OCI-LY1 (cell line): Measurements from ENCODE around the gene MBLAC2.

Experiments
- H2AFZ ChIP-seq: fragments of 200-600 bp; sonication (generic), shearing (Covaris generic); 2 replicates; pipeline ENCODE4 v1.6.0; 2014; ENCODE audit warnings: antibody characterized with exemption, mild to moderate bottlenecking, low read length
- H3F3A ChIP-seq: fragments of 200-600 bp; sonication (generic), shearing (Covaris generic); 2 replicates; pipeline ENCODE4 v1.6.0; 2014; ENCODE audit warnings: mild to moderate bottlenecking, antibody characterized with exemption, low read length, moderate library complexity; ENCODE audit not compliant: insufficient read depth
- H3K27ac ChIP-seq: fragments of 200-600 bp; sonication (generic); 2 replicates; pipeline ENCODE4 v1.5.1; 2014; ENCODE audit warnings: low read length, mixed run types, mild to moderate bottlenecking, low read depth; ENCODE audit not compliant: poor library complexity, severe bottlenecking
- H3K27me3 ChIP-seq: fragments of 200-600 bp; sonication (generic); 2 replicates; pipeline ENCODE4 v1.6.0; 2014; ENCODE audit warnings: antibody characterized with exemption, mild to moderate bottlenecking, low read length, moderate library complexity; ENCODE audit not compliant: insufficient read depth
- H3K36me3 ChIP-seq: fragments of 200-600 bp; sonication (generic); 2 replicates; pipeline ENCODE4 v1.6.1; 2014; ENCODE audit warnings: mild to moderate bottlenecking, antibody characterized with exemption, low read length, moderate library complexity, mixed read lengths; ENCODE audit not compliant: insufficient read depth
- H3K4me1 ChIP-seq: fragments of 200-600 bp; sonication (generic); 2 replicates; pipeline ENCODE4 v1.5.1; 2014; ENCODE audit warnings: mild to moderate bottlenecking, low read length, moderate library complexity; ENCODE audit not compliant: insufficient read depth, severe bottlenecking
- H3K4me2 ChIP-seq: fragments of 200-600 bp; sonication (generic), shearing (Covaris generic); 2 replicates; pipeline ENCODE4 v1.6.1; 2014; ENCODE audit warnings: low read length
- H3K4me3 ChIP-seq: fragments of 200-600 bp; sonication (generic); 2 replicates; pipeline ENCODE4 v1.5.1; 2014; ENCODE audit warnings: low read length, low read depth, mild to moderate bottlenecking, mixed read lengths; ENCODE audit not compliant: poor library complexity, severe bottlenecking
- H3K79me2 ChIP-seq: fragments of 200-600 bp; shearing (Covaris generic); 2 replicates; pipeline ENCODE4 v1.6.1; 2016; ENCODE audit warnings: mixed run types, low read length, mixed read lengths; ENCODE audit not compliant: insufficient read depth
- H3K9ac ChIP-seq: fragments of 200-600 bp; sonication (generic), shearing (Covaris generic); 2 replicates; pipeline ENCODE4 v1.6.1; 2014; ENCODE audit warnings: mild to moderate bottlenecking, low read length, mixed read lengths
- H3K9me2 ChIP-seq: fragments of 200-600 bp; sonication (generic), shearing (Covaris generic); 2 replicates; pipeline ENCODE4 v1.6.1; 2014; ENCODE audit warnings: low read depth, mild to moderate bottlenecking, low read length, mixed read lengths
- H3K9me3 ChIP-seq: fragments of 200-600 bp; shearing (Covaris generic); 2 replicates; pipeline ENCODE4 v1.6.1; 2014; ENCODE audit warnings: low read length, mixed read lengths
- H4K20me1 ChIP-seq: fragments of 200-600 bp; sonication (generic), shearing (Covaris generic); 2 replicates; pipeline ENCODE4 v1.6.0; 2016; ENCODE audit warnings: mild to moderate bottlenecking, low read length; ENCODE audit not compliant: insufficient read depth
- CTCF ChIP-seq: fragments of 200-600 bp; sonication (generic), shearing (Covaris generic); IDR thresholded peaks from 2 replicates; pipeline ENCODE4 v1.5.1; 2017; ENCODE audit warnings: mild to moderate bottlenecking, antibody characterized with exemption, low read length, moderate library complexity, mixed read lengths
- EZH2 ChIP-seq: fragments of 200-600 bp; sonication (generic), shearing (Covaris generic); IDR thresholded peaks from 2 replicates; pipeline ENCODE4 v1.8.0; 2017; ENCODE audit warnings: borderline replicate concordance, mixed run types, mild to moderate bottlenecking, antibody characterized with exemption, low read length, moderate library complexity, mixed read lengths

MBLAC2 gene

DNA sequence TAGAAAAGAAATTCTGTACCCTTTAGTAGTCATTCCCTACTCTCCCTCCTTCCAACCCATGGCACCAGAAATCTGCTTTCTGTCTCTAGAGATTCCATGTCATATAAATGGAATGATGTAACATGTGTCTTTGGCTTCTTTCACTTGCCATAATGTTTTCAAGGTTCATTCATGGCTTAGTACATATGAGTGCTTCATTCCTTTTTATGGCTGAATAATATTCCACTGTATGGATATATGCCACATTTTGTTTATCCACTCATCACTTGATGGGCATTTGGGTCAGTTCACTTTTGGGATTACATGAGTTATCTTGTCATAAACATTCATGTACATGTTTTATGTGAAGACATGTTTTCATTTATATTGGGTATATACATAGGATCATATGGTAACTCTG lies 19.5 kb upstream of the MBLAC2 start:
- Histone ChIP-seq H3K9ac (no peak overlapping the region), H3K4me1 (no peaks in the 10 kb centered on the region), H3K79me2 (no peaks in the 10 kb centered on the region), H4K20me1 (no peaks in the 10 kb centered on the region), H3K27me3 (no peaks in the 10 kb centered on the region), H3K36me3 (peaks cover 48% of the 10 kb centered on the region), H3K9me2 (no peaks in the 10 kb centered on the region), H3K9me3 (no peaks in the 10 kb centered on the region), H3K27ac (no peak overlapping the region), H2AFZ (no peak overlapping the region), H3K4me3 (no peak overlapping the region), H3F3A (0 out of 2 replicates have a peak, but pooled peaks cover 3% of the 10 kb centered on the region), H3K4me2 (no peak overlapping the region)
- TF ChIP-seq EZH2, result no peak
- no peak for TF ChIP-seq CTCF

DNA sequence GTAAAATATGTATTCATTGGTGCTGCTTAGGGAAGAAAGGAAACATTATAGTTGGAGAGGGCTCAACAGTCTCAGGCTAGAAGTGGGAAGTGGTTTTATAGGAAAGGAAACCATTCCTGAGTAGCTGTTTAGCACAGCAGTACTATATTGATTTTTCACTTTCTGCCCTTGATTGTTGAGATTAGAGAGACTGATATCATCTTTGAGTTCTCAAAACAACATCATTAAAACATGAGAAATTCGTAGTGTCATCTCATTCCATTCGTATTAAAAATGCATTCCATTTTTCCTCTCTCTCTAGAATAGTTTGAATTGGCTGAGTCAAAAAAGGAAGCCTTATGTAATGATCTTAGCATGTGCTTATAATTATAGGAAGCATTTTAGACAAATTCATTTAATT lies 14.2 kb upstream of the MBLAC2 start:
- Histone ChIP-seq H3K4me2 (no peak overlapping the region), H3K27ac (no peak overlapping the region), H3K27me3 (no peaks in the 10 kb centered on the region), H3F3A (no peaks in the 10 kb centered on the region), H3K36me3 (peaks cover 37% of the 10 kb centered on the region), H4K20me1 (no peaks in the 10 kb centered on the region), H3K4me3 (no peak overlapping the region), H3K4me1 (no peaks in the 10 kb centered on the region), H3K9me3 (no peaks in the 10 kb centered on the region), H2AFZ (no peak overlapping the region), H3K79me2 (no peaks in the 10 kb centered on the region), H3K9me2 (no peaks in the 10 kb centered on the region), H3K9ac (no peak overlapping the region)
- TF ChIP-seq CTCF, result no peak
- TF ChIP-seq EZH2, result no peak

DNA sequence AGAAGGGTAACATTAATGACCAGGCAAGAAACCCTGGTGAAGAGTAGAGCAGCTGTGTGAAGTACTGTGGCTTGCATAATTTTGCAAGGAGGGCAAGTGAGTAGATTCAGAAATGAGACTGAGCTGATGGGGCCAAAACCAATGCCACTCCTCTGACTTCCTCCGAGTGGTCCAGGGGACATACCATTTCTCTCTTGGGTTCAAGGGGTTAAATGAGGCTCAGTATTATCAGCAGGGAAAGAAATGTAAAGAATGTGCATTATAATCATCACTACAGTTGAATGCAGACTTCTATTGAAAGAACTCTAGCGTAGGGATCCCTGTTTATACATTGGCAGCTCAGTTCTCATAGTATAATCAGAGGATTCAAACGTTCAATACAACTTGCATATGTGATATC lies 10.0 kb upstream of the MBLAC2 start:
- H3K4me1 ChIP-seq, result no peaks in the 10 kb centered on the region
- TF ChIP-seq EZH2 (no peak), CTCF (no peak)
- H3K9me2 ChIP-seq, result no peaks in the 10 kb centered on the region
- no peaks in the 10 kb centered on the region for H3F3A ChIP-seq
- no peak overlapping the region for H3K4me2 ChIP-seq
- H3K9me3 ChIP-seq, result no peaks in the 10 kb centered on the region
- H3K4me3 ChIP-seq, result no peak overlapping the region
- H3K36me3 ChIP-seq, result peaks cover 19% of the 10 kb centered on the region
- H3K27me3 ChIP-seq, result no peaks in the 10 kb centered on the region
- no peak overlapping the region for H3K27ac ChIP-seq
- H3K9ac ChIP-seq, result no peak overlapping the region
- H3K79me2 ChIP-seq, result no peaks in the 10 kb centered on the region
- H2AFZ ChIP-seq, result no peak overlapping the region
- H4K20me1 ChIP-seq, result no peaks in the 10 kb centered on the region
